Measurements from ENCODE around the gene PPM1L.

Gene PPM1L

GRCh38 chr3:161082063-161082462 is 326.0 kb downstream of the PPM1L start:
- Mint-ChIP-seq H3K4me3 (no peak overlapping the region), H3K9me3 (no peaks in the 10 kb centered on the region), H3K27me3 (no peaks in the 10 kb centered on the region), H3K27ac (no peak overlapping the region), H3K4me1 (ENCODE audit: low read depth) (peaks cover 27% of the 10 kb centered on the region), H3K36me3 (ENCODE audit: low read depth) (peaks cover 4% of the 10 kb centered on the region)

- Mint-ChIP-seq H3K9me3 (no peaks in the 10 kb centered on the region), H3K36me3 (ENCODE audit: low read depth) (peaks cover 4% of the 10 kb centered on the region), H3K4me3 (no peak overlapping the region), H3K27me3 (no peaks in the 10 kb centered on the region), H3K27ac (no peak overlapping the region), H3K4me1 (ENCODE audit: low read depth) (peaks cover 16% of the 10 kb centered on the region)
Measured at GRCh38 chr3:161083131-161083530, 327.1 kb downstream of the PPM1L start.

- Mint-ChIP-seq H3K9me3 (no peaks in the 10 kb centered on the region), H3K4me3 (no peak overlapping the region), H3K36me3 (ENCODE audit: low read depth) (peaks cover 4% of the 10 kb centered on the region), H3K4me1 (ENCODE audit: low read depth) (peaks cover 12% of the 10 kb centered on the region), H3K27ac (no peak overlapping the region), H3K27me3 (no peaks in the 10 kb centered on the region)
Measured at GRCh38 chr3:161084277-161084676, 328.2 kb downstream of the PPM1L start.

GRCh38 chr3:161093895-161094294 is 337.9 kb downstream of the PPM1L start:
- Mint-ChIP-seq H3K27me3 (no peaks in the 10 kb centered on the region), H3K4me3 (no peak overlapping the region), H3K36me3 (ENCODE audit: low read depth) (no peaks in the 10 kb centered on the region), H3K9me3 (no peaks in the 10 kb centered on the region), H3K27ac (no peak overlapping the region), H3K4me1 (ENCODE audit: low read depth) (no peaks in the 10 kb centered on the region)

- H3K4me3 Mint-ChIP-seq = no peak overlapping the region
- no peaks in the 10 kb centered on the region for H3K36me3 Mint-ChIP-seq (ENCODE audit: low read depth)
- no peaks in the 10 kb centered on the region for H3K9me3 Mint-ChIP-seq
Measured at GRCh38 chr3:161096771-161097367, 340.8 kb downstream of the PPM1L start.

GRCh38 chr3:161100994-161101393 is 345.0 kb downstream of the PPM1L start:
- Mint-ChIP-seq H3K9me3 (no peaks in the 10 kb centered on the region), H3K4me1 (ENCODE audit: low read depth) (peaks cover 13% of the 10 kb centered on the region), H3K36me3 (ENCODE audit: low read depth) (no peaks in the 10 kb centered on the region), H3K27me3 (peaks cover 18% of the 10 kb centered on the region), H3K27ac (no peak overlapping the region), H3K4me3 (no peak overlapping the region)

More at GRCh38 chr3:161096771-161097367, 340.8 kb downstream of the PPM1L start:
- Mint-ChIP-seq H3K4me1 (ENCODE audit: low read depth) (no peaks in the 10 kb centered on the region), H3K27me3 (no peaks in the 10 kb centered on the region), H3K27ac (no peak overlapping the region)

GRCh38 chr3:161101609-161102008 is 345.6 kb downstream of the PPM1L start:
- Mint-ChIP-seq H3K27ac (no peak overlapping the region), H3K4me1 (ENCODE audit: low read depth) (peaks cover 13% of the 10 kb centered on the region), H3K36me3 (ENCODE audit: low read depth) (no peaks in the 10 kb centered on the region), H3K9me3 (no peaks in the 10 kb centered on the region), H3K4me3 (no peak overlapping the region), H3K27me3 (peaks cover 19% of the 10 kb centered on the region)

GRCh38 chr3:161103776-161104385 is 347.9 kb downstream of the PPM1L start:
- Mint-ChIP-seq H3K4me3 (peak overlapping the region; percentile 81), H3K36me3 (ENCODE audit: low read depth) (no peaks in the 10 kb centered on the region), H3K27ac (no peak overlapping the region)

GRCh38 chr3:161104561-161105551 is 348.8 kb downstream of the PPM1L start, which contains the start of gene B3GALNT1:
TSS of gene B3GALNT1 (minus strand) at chr3:161105349. CDS start at chr3:161086754, 18,595 bp downstream.
- no peak within 1 kb of the TSS for H3K27ac Mint-ChIP-seq
- peaks cover 13% of the 10 kb centered on the region for H3K4me1 Mint-ChIP-seq (ENCODE audit: low read depth)
- no peaks in the 10 kb centered on the region for H3K9me3 Mint-ChIP-seq
- H3K27me3 Mint-ChIP-seq = peaks cover 24% of the 10 kb centered on the region
- no peaks in the 10 kb centered on the region for H3K36me3 Mint-ChIP-seq (ENCODE audit: low read depth)
- peak within 1 kb of the TSS; percentile 81 for H3K4me3 Mint-ChIP-seq

More at GRCh38 chr3:161103776-161104385, 347.9 kb downstream of the PPM1L start:
- Mint-ChIP-seq H3K9me3 (no peaks in the 10 kb centered on the region), H3K27me3 (peaks cover 23% of the 10 kb centered on the region), H3K4me1 (ENCODE audit: low read depth) (peaks cover 13% of the 10 kb centered on the region)

- Mint-ChIP-seq H3K9me3 (no peaks in the 10 kb centered on the region), H3K27me3 (peaks cover 39% of the 10 kb centered on the region), H3K36me3 (ENCODE audit: low read depth) (no peaks in the 10 kb centered on the region), H3K4me1 (ENCODE audit: low read depth) (peaks cover 13% of the 10 kb centered on the region), H3K27ac (no peak overlapping the region), H3K4me3 (no peak overlapping the region)
Measured at GRCh38 chr3:161107311-161107710, 351.3 kb downstream of the PPM1L start.

- no peaks in the 10 kb centered on the region for H3K9me3 Mint-ChIP-seq
- H3K27ac Mint-ChIP-seq = no peak overlapping the region
- no peaks in the 10 kb centered on the region for H3K36me3 Mint-ChIP-seq (ENCODE audit: low read depth)
- H3K4me1 Mint-ChIP-seq (ENCODE audit: low read depth) = peaks cover 13% of the 10 kb centered on the region
- H3K4me3 Mint-ChIP-seq = no peak overlapping the region
- H3K27me3 Mint-ChIP-seq = peaks cover 37% of the 10 kb centered on the region
Measured at GRCh38 chr3:161108840-161109239, 352.8 kb downstream of the PPM1L start.

- Mint-ChIP-seq H3K9me3 (peaks cover 27% of the 10 kb centered on the region), H3K4me3 (no peak overlapping the region), H3K4me1 (ENCODE audit: low read depth) (no peaks in the 10 kb centered on the region), H3K36me3 (ENCODE audit: low read depth) (no peaks in the 10 kb centered on the region), H3K27ac (no peak overlapping the region), H3K27me3 (peaks cover 32% of the 10 kb centered on the region)
Measured at GRCh38 chr3:161117646-161118045, 361.6 kb downstream of the PPM1L start.

GRCh38 chr3:161126495-161126894 is 370.5 kb downstream of the PPM1L start:
- H3K27me3 Mint-ChIP-seq = peaks cover 8% of the 10 kb centered on the region
- no peaks in the 10 kb centered on the region for H3K4me1 Mint-ChIP-seq (ENCODE audit: low read depth)
- peaks cover 14% of the 10 kb centered on the region for H3K9me3 Mint-ChIP-seq
- H3K27ac Mint-ChIP-seq = no peak overlapping the region
- peaks cover 4% of the 10 kb centered on the region for H3K36me3 Mint-ChIP-seq (ENCODE audit: low read depth)
- H3K4me3 Mint-ChIP-seq = no peak overlapping the region

Data from stimulated activated naive CD8-positive, alpha-beta T cell treated with anti-CD3 and anti-CD28 coated beads, Interleukin-15, Interleukin-2, amounts not matched to agents 100 ng/mL and 50 ng/mL, for 24 hours (primary cell).